K562 (cell line): Measurements from ENCODE around the gene DDX43. TPM values are rescaled to one million over a fixed set of nuclear protein-coding genes. Genes with fewer than 3 reads are reported as not detected.

Experiments used
- ADNP ChIP-seq: fragments of 200-800 bp; sonication (Bioruptor generic); IDR thresholded peaks from 2 replicates; pipeline ENCODE4 v1.6.1; 2016; ENCODE audit warnings: missing genetic modification characterization, missing compliant biosample characterization
- AFF1 ChIP-seq, 2 experiments: fragments of 450-650 bp; IDR thresholded peaks; 2 replicates each; pipeline ENCODE4 v1.6.1; 2018; ENCODE audit warnings: mild to moderate bottlenecking in 2 of 2, low read depth in 1 of 2; ENCODE audit not compliant: partially characterized antibody in 2 of 2
- CCNT2 ChIP-seq: IDR thresholded peaks from 2 replicates; pipeline ENCODE4 v1.6.1; 2011; ENCODE audit warnings: borderline replicate concordance, low read depth, mild to moderate bottlenecking, moderate library complexity, mixed read lengths, low read length; ENCODE audit not compliant: insufficient read length; ENCODE audit errors: extremely low read depth
- CREM ChIP-seq: IDR thresholded peaks from 2 replicates; pipeline ENCODE4 v1.6.1; 2014; ENCODE audit warnings: antibody characterized with exemption, low read depth
- CSDE1 ChIP-seq, 2 experiments: fragments of 450-650 bp; IDR thresholded peaks; 2 replicates each; pipeline ENCODE4 v1.6.1; 2016; ENCODE audit warnings: mild to moderate bottlenecking in 1 of 2
- EP400 ChIP-seq: fragments of 450-650 bp; IDR thresholded peaks from 2 replicates; pipeline ENCODE4 v1.6.1; 2017; ENCODE audit warnings: antibody characterized with exemption, mild to moderate bottlenecking, moderate library complexity
- KAT7 ChIP-seq: sonication (generic); formaldehyde crosslinking; IDR thresholded peaks from 2 replicates; pipeline ENCODE4 v1.8.0; 2022; ENCODE audit warnings: missing genetic modification reagents, mild to moderate bottlenecking, borderline replicate concordance
- L3MBTL2 ChIP-seq: fragments of 450-650 bp; IDR thresholded peaks from 2 replicates; pipeline ENCODE4 v1.6.1; 2016; ENCODE audit warnings: mild to moderate bottlenecking, moderate library complexity
- MXI1 ChIP-seq: IDR thresholded peaks from 2 replicates; pipeline ENCODE4 v1.6.1; 2011; ENCODE audit warnings: low read depth, mild to moderate bottlenecking, improper control_type of control experiment, low read length
- RBBP5 ChIP-seq: fragments of 200-600 bp; sonication (generic); IDR thresholded peaks from 2 replicates; pipeline ENCODE4 v1.6.1; 2012; ENCODE audit warnings: borderline replicate concordance, mild to moderate bottlenecking, low read length, control low read depth, inconsistent platforms; ENCODE audit not compliant: insufficient read depth, poor library complexity, severe bottlenecking
- RBM22 ChIP-seq: fragments of 200-400 bp; formaldehyde crosslinking; IDR thresholded peaks from 2 replicates; pipeline ENCODE4 v1.6.1; 2018; ENCODE audit warnings: low read length, low read depth; ENCODE audit not compliant: poor library complexity, severe bottlenecking
- SRF ChIP-seq, 2 experiments: fragments of 250-450, 450-650 bp in 1 of 2; sonication (Bioruptor Pico) in 1 of 2; sonication (generic) in 1 of 2; formaldehyde crosslinking; IDR thresholded peaks; 2 replicates each; pipeline versions ENCODE4 v1.5.0 to v1.5.1; 2020 to 2022; ENCODE audit warnings: mild to moderate bottlenecking in 1 of 2, missing genetic modification reagents in 1 of 2
- SUPT5H ChIP-seq: fragments of 450-650 bp; IDR thresholded peaks from 2 replicates; pipeline ENCODE4 v1.6.1; 2016
- ZBTB2 ChIP-seq: fragments of 450-650 bp; IDR thresholded peaks from 2 replicates; pipeline ENCODE4 v1.6.1; 2016; ENCODE audit warnings: antibody characterized with exemption
- ZNF384 ChIP-seq: IDR thresholded peaks from 2 replicates; pipeline ENCODE4 v1.6.1; 2012; ENCODE audit warnings: low read depth, low read length, improper control_type of control experiment
- ZNF408 ChIP-seq: fragments of 250-450 bp; sonication (Bioruptor Pico); IDR thresholded peaks from 2 replicates; pipeline ENCODE4 v1.4.0; 2020; ENCODE audit warnings: low read depth, mild to moderate bottlenecking, moderate library complexity
- polyA plus RNA-seq, 8 experiments: library from polyadenylated mRNA; depleted of rRNA in 4 of 8; stranded (reverse) in 5 of 8; unstranded in 3 of 8; fragments of >200 nt; fragmentation: Nextera tagmentation in 2 of 8; fragmentation: Illumina TruSeq in 1 of 8; extraction: Ambion mirVana in 2 of 8; extraction: Trizol in 1 of 8; gene quantifications; 2 replicates each; pipeline versions ENCODE4 v1.2.1 to v1.2.3, GENCODE V29; 2011 to 2014; ENCODE audit warnings: inconsistent platforms in 1 of 8, missing spikeins in 1 of 8
- total RNA-seq, 7 experiments: library from RNA; depleted of rRNA in 6 of 7; stranded (reverse); fragments of >200 nt in 6 of 7; fragmentation: Illumina TruSeq in 2 of 7; extraction: Trizol in 2 of 7; gene quantifications; 2 replicates each; pipeline versions ENCODE4 v1.2.1 to v1.2.3, GENCODE V29; 2011 to 2021; ENCODE audit warnings: low replicate concordance in 1 of 7
- TF ChIP-seq, protein P1 (sequence below): sonication (generic); formaldehyde crosslinking; IDR thresholded peaks from 2 replicates; pipeline ENCODE4 v1.8.0; 2022; ENCODE audit warnings: mild to moderate bottlenecking, low read depth, missing genetic modification reagents
- TF ChIP-seq, protein P2 (sequence below), 2 experiments: IDR thresholded peaks; 2 replicates each; pipeline ENCODE4 v1.6.1; 2011; ENCODE audit warnings: borderline replicate concordance in 1 of 2, control low read depth in 1 of 2, low read depth in 1 of 2, low read length in 1 of 2, mild to moderate bottlenecking in 1 of 2, mixed read lengths in 1 of 2, moderate library complexity in 1 of 2; ENCODE audit not compliant: insufficient read depth in 1 of 2, insufficient read length in 1 of 2, poor library complexity in 1 of 2, severe bottlenecking in 1 of 2; ENCODE audit errors: extremely low read depth in 1 of 2

Gene DDX43
- total and polyA plus RNA-seq, 9 of the 15 experiments (the other 6 are each of a cell fraction or from before 2014, with no cell fraction given): 0.07 to 0.88 (median 0.25) TPM

- TF ChIP-seq ZNF384: peak; percentile 50; the same call in 1 of the 2 replicates
- TF ChIP-seq CREM: 0 out of 2 replicates have a peak, but pooled peaks have one; percentile 29
- TF ChIP-seq, protein P1, sequence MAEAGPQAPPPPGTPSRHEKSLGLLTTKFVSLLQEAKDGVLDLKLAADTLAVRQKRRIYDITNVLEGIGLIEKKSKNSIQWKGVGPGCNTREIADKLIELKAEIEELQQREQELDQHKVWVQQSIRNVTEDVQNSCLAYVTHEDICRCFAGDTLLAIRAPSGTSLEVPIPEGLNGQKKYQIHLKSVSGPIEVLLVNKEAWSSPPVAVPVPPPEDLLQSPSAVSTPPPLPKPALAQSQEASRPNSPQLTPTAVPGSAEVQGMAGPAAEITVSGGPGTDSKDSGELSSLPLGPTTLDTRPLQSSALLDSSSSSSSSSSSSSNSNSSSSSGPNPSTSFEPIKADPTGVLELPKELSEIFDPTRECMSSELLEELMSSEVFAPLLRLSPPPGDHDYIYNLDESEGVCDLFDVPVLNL (CRISPR knock-in tag): no peak
- TF ChIP-seq SRF (CRISPR knock-in tag; IDR thresholded peaks at IDR 0.05): 0 out of 4 replicates have a peak, but pooled peaks of 1 of the 2 experiments have one; percentile 15
- TF ChIP-seq KAT7 (CRISPR knock-in tag): peak; percentile 73; the same call in 1 of the 2 replicates
- TF ChIP-seq L3MBTL2: peak; percentile 95
- TF ChIP-seq MXI1: no peak
- TF ChIP-seq RBBP5: peak; percentile 56
- peak; percentile 79 for TF ChIP-seq EP400
- TF ChIP-seq CCNT2: peak; percentile 44
- TF ChIP-seq ADNP (tag): no peak
- peak; percentile 8 to 27 for TF ChIP-seq AFF1 (IDR thresholded peaks at IDR 0.05; ENCODE audit: low read depth in 1 of 2, partially characterized antibody in 2 of 2)
- TF ChIP-seq SUPT5H: peak; percentile 90
- peak in 1 of 2 experiments; percentile 54; a peak in 1 of 4 replicates for TF ChIP-seq CSDE1 (IDR thresholded peaks at IDR 0.05)
- TF ChIP-seq ZBTB2: peak; percentile 50; the same call in 1 of the 2 replicates
- TF ChIP-seq RBM22: peak; percentile 38
- TF ChIP-seq, protein P2, sequence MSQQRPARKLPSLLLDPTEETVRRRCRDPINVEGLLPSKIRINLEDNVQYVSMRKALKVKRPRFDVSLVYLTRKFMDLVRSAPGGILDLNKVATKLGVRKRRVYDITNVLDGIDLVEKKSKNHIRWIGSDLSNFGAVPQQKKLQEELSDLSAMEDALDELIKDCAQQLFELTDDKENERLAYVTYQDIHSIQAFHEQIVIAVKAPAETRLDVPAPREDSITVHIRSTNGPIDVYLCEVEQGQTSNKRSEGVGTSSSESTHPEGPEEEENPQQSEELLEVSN (IDR thresholded peaks at IDR 0.05; ENCODE audit: borderline replicate concordance in 1 of 2, extremely low read depth in 1 of 2, insufficient read depth in 1 of 2, insufficient read length in 1 of 2, low read depth in 1 of 2, low read length in 1 of 2, poor library complexity in 1 of 2, severe bottlenecking in 1 of 2): peak; percentile 70 to 80
- TF ChIP-seq ZNF408: no peak
These were observed 5.7 kb upstream of the DDX43 start (continued) for GRCh38 chr6:73388800-73389512.
